Uterus (tissue), 4 donors: ENCODE measurements around the gene XYLT1. TPM values are rescaled to one million over a fixed set of nuclear protein-coding genes. Genes with fewer than 3 reads are reported as not detected.

Experiments used
- DNase-seq, 2 donors: peaks; one replicate each; pipeline ENCODE4 v3.0.0-alpha.2; 2019 to 2020
- H3K27ac ChIP-seq, 2 donors: fragments of 200-600 bp; sonication (generic); 1 replicate in 1 of 2; 2 replicates in 1 of 2; pipeline ENCODE4 v1.5.1; 2016 to 2018
- H3K27me3 ChIP-seq, 2 donors: fragments of 200-600 bp; sonication (generic); one replicate each; pipeline ENCODE4 v1.5.1; 2018 to 2019; ENCODE audit warnings: control low read depth in 1 of 2
- H3K36me3 ChIP-seq, 2 donors: fragments of 200-600 bp; sonication (generic); one replicate each; pipeline ENCODE4 v1.5.1; 2019; ENCODE audit warnings: control low read depth in 1 of 2
- H3K4me1 ChIP-seq, 2 donors: fragments of 200-600 bp; sonication (generic); one replicate each; pipeline ENCODE4 v1.5.1; 2018 to 2019; ENCODE audit warnings: control low read depth in 1 of 2
- H3K4me3 ChIP-seq, 2 donors: fragments of 200-600 bp; sonication (generic); 1 replicate in 1 of 2; 2 replicates in 1 of 2; pipeline ENCODE4 v1.5.1; 2018 to 2019; ENCODE audit warnings: mild to moderate bottlenecking in 1 of 2
- H3K9me3 ChIP-seq, 2 donors: fragments of 200-600 bp; sonication (generic); one replicate each; pipeline ENCODE4 v1.5.1; 2019; ENCODE audit warnings: control low read depth in 1 of 2
- CTCF ChIP-seq, 4 experiments: fragments of 200-600 bp in 2 of 4; fragments of 450-650 bp in 2 of 4; sonication (generic) in 2 of 4; IDR thresholded peaks; one replicate each; pipeline ENCODE4 v1.5.1; 2016 to 2019; ENCODE audit warnings: antibody characterized with exemption in 4 of 4, mild to moderate bottlenecking in 2 of 4, moderate library complexity in 1 of 4
- POLR2A ChIP-seq, 2 donors: fragments of 450-650 bp; IDR thresholded peaks; one replicate each; pipeline ENCODE4 v1.6.1; 2016; ENCODE audit warnings: antibody characterized with exemption in 2 of 2, mild to moderate bottlenecking in 1 of 2, moderate library complexity in 1 of 2
- intact Hi-C: fragments of 100-400 bp; cut with DNase I; formaldehyde crosslinking; loops from one replicate; pipeline ENCODE4 v1.15.1; 2023; ENCODE audit warnings: low total_unique reads
- total RNA-seq, 4 donors: library from RNA; depleted of rRNA in 3 of 4; stranded (reverse); fragments of >200 nt in 3 of 4; gene quantifications; one replicate each; pipeline versions ENCODE4 v1.1.0 to v1.2.4, GENCODE V29; 2014 to 2023
- donor health status: DM: yes; HTN: yes; CAD: no.

Gene XYLT1
- total RNA-seq, 4 donors from 2014 or later = 1.5 to 42.2 (median 15.7) TPM

- Histone ChIP-seq H3K9me3 (no peaks in the 10 kb centered on the region), H3K27ac (no peak overlapping the region), H3K36me3 (no peaks in the 10 kb centered on the region), H3K27me3 (no peaks in the 10 kb centered on the region), H3K4me1 (no peaks in the 10 kb centered on the region), H3K4me3 (no peak overlapping the region)
- TF ChIP-seq POLR2A (IDR thresholded peaks at IDR 0.05) (no peak), CTCF (IDR thresholded peaks at IDR 0.05) (no peak)
- no peak for DNase-seq
- intact Hi-C loops = no loop called here
Observed at GRCh38 chr16:17233318-17234002, 237.3 kb downstream of the XYLT1 start.

DNA sequence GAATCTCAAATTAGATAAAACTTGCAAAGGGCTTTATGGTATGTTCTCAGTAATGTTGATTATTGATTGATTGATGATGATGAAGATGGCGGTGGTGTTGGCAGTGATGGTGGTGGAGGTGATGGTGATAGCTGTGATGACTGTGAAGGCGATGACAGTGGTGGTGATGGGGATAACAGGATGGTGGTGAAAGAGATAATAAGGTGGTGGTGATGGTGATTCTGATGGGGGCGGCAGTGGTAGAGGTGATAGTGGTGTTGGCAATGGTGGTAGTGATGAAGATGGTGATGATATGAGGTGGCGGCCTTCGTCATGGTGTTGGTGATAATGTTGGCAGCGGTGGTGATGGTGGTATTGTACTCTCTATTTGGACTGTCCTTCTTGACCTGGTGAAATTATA, 238.3 kb downstream of the XYLT1 start:
- Histone ChIP-seq H3K27ac (no peak overlapping the region), H3K4me3 (no peak overlapping the region), H3K36me3 (no peaks in the 10 kb centered on the region), H3K27me3 (no peaks in the 10 kb centered on the region), H3K4me1 (no peaks in the 10 kb centered on the region), H3K9me3 (no peaks in the 10 kb centered on the region)
- TF ChIP-seq POLR2A (IDR thresholded peaks at IDR 0.05) (no peak), CTCF (IDR thresholded peaks at IDR 0.05) (no peak)
- DNase-seq = no peak
- intact Hi-C loops = no loop called here

DNA sequence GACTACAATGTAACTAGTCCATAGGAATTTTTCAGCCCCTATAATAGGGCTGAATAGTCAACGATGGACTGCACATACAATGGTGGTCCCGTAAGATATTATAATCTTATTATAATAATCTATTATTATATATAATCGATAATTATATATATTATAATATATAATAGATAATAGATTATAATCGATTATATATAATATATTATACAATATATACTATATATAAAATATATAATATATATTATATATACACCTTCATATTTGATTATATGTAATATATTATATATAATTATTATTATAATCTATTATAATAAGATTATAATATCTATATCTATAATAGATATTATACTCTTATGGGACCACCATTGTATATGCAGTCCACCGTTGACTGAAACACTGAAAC, 238.8 kb downstream of the XYLT1 start:
- intact Hi-C loops = no loop called here
- no peaks in the 10 kb centered on the region for H3K9me3 ChIP-seq
- no peak overlapping the region for H3K4me3 ChIP-seq
- DNase-seq = no peak
- no peak for TF ChIP-seq POLR2A (IDR thresholded peaks at IDR 0.05)
- no peak for TF ChIP-seq CTCF (IDR thresholded peaks at IDR 0.05)
- H3K4me1 ChIP-seq = no peaks in the 10 kb centered on the region
- H3K27ac ChIP-seq = no peak overlapping the region
- H3K36me3 ChIP-seq = no peaks in the 10 kb centered on the region
- no peaks in the 10 kb centered on the region for H3K27me3 ChIP-seq

GRCh38 chr16:17230932-17231581, 239.7 kb downstream of the XYLT1 start:
- no peak for DNase-seq
- H3K4me1 ChIP-seq = no peaks in the 10 kb centered on the region
- H3K27me3 ChIP-seq = no peaks in the 10 kb centered on the region
- no peak overlapping the region for H3K27ac ChIP-seq
- no peaks in the 10 kb centered on the region for H3K36me3 ChIP-seq
- no peak overlapping the region for H3K4me3 ChIP-seq
- intact Hi-C loops = no loop called here
- TF ChIP-seq CTCF (IDR thresholded peaks at IDR 0.05) (no peak), POLR2A (IDR thresholded peaks at IDR 0.05) (no peak)
- no peaks in the 10 kb centered on the region for H3K9me3 ChIP-seq

- Histone ChIP-seq H3K4me3 (no peak overlapping the region), H3K9me3 (no peaks in the 10 kb centered on the region), H3K27me3 (no peaks in the 10 kb centered on the region), H3K36me3 (no peaks in the 10 kb centered on the region), H3K4me1 (no peaks in the 10 kb centered on the region), H3K27ac (no peak overlapping the region)
- no peak for TF ChIP-seq CTCF (IDR thresholded peaks at IDR 0.05)
- no peak for TF ChIP-seq POLR2A (IDR thresholded peaks at IDR 0.05)
- no peak for DNase-seq
- intact Hi-C loops = no loop called here
Observed at GRCh38 chr16:17229766-17230165, 241.0 kb downstream of the XYLT1 start.
